ENCODE data around the gene GATB. TPM values are rescaled to one million over a fixed set of nuclear protein-coding genes. Genes with fewer than 3 reads are reported as not detected.

The GATB gene
- total RNA-seq, 4 donors from 2014 or later: 34.3 to 66.3 (median 47.2) TPM

DNA sequence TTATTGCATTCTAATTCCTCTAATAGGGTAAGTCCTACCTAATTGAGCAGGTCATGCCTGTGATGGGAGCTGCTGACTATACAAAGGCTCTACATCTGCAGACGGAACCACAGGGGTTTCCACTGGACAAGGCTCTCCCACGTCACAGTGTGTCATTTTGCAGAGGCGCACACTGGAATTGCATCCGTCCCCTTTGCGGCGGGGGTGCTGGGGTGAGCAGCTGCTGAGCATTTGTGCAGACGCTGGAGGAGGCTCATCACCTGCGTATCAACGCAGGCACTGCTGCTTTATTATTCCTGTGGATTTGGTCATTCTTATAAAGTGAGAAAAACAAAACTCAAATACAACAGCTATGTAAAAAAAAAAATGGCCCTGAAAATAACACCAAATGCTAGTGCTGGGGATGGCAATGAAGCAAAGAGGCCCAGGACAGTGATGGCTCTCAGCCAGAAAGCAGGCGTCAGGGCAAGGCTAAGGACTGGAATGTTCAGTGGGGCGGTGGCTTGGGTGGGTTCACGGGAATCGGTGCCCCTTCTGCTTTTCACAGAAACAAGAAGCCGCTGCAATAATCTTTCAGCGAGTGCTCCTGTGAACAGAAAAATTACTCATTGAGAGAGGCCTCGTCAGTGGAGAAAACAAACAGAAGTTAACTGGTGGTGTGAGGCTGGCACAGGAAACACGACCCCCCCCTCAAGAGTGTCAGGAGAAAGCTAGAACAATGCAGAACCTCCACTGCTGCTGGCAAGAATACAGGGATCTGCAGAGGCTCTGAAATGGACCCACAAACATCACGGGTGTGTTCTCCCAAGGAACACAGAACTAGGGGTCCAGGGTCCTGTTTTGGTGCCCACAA is 67.8 kb downstream of the GATB start:
- Histone ChIP-seq H3K27ac (no peak overlapping the region), H3K4me3 (no peak overlapping the region), H3K36me3 (peaks cover 4% of the 10 kb centered on the region), H3K9me3 (no peaks in the 10 kb centered on the region), H3K27me3 (no peaks in the 10 kb centered on the region), H3K4me1 (peaks cover 47% of the 10 kb centered on the region)
- DNase-seq (ENCODE audit: low spot score in 2 of 2): no peak
- WGBS: 81% methylated on average over 18 of the region's 18 CpGs
- no peak for TF ChIP-seq EP300 (IDR thresholded peaks at IDR 0.05)
- no peak for TF ChIP-seq POLR2AphosphoS5 (IDR thresholded peaks at IDR 0.05)
- TF ChIP-seq POLR2A (IDR thresholded peaks at IDR 0.05): no peak
- TF ChIP-seq CTCF (IDR thresholded peaks at IDR 0.05): no peak

- Histone ChIP-seq H3K9me3 (no peaks in the 10 kb centered on the region), H3K36me3 (peaks cover 3% of the 10 kb centered on the region), H3K27ac (peak overlapping the region; percentile 72), H3K4me1 (peaks cover 53% of the 10 kb centered on the region), H3K4me3 (no peak overlapping the region), H3K27me3 (no peaks in the 10 kb centered on the region)
- DNase-seq (ENCODE audit: low spot score in 2 of 2): no peak
- TF ChIP-seq EP300 (IDR thresholded peaks at IDR 0.05) (no peak), POLR2A (IDR thresholded peaks at IDR 0.05) (no peak), POLR2AphosphoS5 (IDR thresholded peaks at IDR 0.05) (no peak), CTCF (IDR thresholded peaks at IDR 0.05) (no peak)
- WGBS: 78% methylated on average over 6 of the region's 6 CpGs
Observed at GRCh38 chr4:151692443-151692782, 68.4 kb downstream of the GATB start.

GRCh38 chr4:151691639-151692442 is 69.0 kb downstream of the GATB start:
- Histone ChIP-seq H3K4me1 (peaks cover 59% of the 10 kb centered on the region), H3K4me3 (no peak overlapping the region), H3K27ac (peak overlapping the region; percentile 72), H3K27me3 (no peaks in the 10 kb centered on the region), H3K36me3 (no peaks in the 10 kb centered on the region), H3K9me3 (no peaks in the 10 kb centered on the region)
- no peak for DNase-seq (ENCODE audit: low spot score in 2 of 2)
- no peak for TF ChIP-seq CTCF (IDR thresholded peaks at IDR 0.05)
- no peak for TF ChIP-seq EP300 (IDR thresholded peaks at IDR 0.05)
- no peak for TF ChIP-seq POLR2A (IDR thresholded peaks at IDR 0.05)
- TF ChIP-seq POLR2AphosphoS5 (IDR thresholded peaks at IDR 0.05): no peak
- WGBS: 59% methylated on average over 13 of the region's 14 CpGs

DNA sequence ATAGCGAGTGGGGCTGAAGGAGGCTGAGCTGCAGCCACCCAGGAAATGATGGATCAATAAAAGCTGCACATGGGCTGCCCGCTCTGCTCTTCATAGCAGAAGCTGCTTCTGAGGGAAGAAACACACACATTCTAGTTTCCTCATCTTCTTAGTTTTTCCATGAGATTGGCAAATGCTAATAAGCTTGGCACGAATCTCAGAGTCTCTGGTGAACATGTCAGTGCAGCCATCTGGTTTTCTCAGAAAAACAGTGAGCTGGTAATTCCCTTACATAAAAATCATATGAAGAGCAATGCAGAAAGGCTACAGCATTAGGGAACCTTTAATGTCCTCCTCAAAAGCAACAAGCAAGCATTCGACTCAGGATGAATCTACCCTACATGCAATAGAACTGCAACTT is 69.9 kb downstream of the GATB start:
- 42% methylated on average over 4 of the region's 4 CpGs for WGBS
- H3K27ac ChIP-seq: peak overlapping the region; percentile 72
- H3K4me3 ChIP-seq: no peak overlapping the region
- no peaks in the 10 kb centered on the region for H3K9me3 ChIP-seq
- H3K4me1 ChIP-seq: peaks cover 68% of the 10 kb centered on the region
- H3K27me3 ChIP-seq: no peaks in the 10 kb centered on the region
- TF ChIP-seq POLR2A (IDR thresholded peaks at IDR 0.05) (no peak), EP300 (IDR thresholded peaks at IDR 0.05) (no peak), CTCF (IDR thresholded peaks at IDR 0.05) (no peak), POLR2AphosphoS5 (IDR thresholded peaks at IDR 0.05) (no peak)
- no peak for DNase-seq (ENCODE audit: low spot score in 2 of 2)
- H3K36me3 ChIP-seq: no peaks in the 10 kb centered on the region
